ENCODE measurements around the gene COL3A1. TPM values are rescaled to one million over a fixed set of nuclear protein-coding genes. Genes with fewer than 3 reads are reported as not detected.
A peak's percentile ranks its signal among the peaks of the same experiment; 100 is the strongest.

Gene COL3A1
- total RNA-seq, 4 donors from 2014 or later = 113 to 22,387 (median 426) TPM

GRCh38 chr2:188944442-188944841 is 29.7 kb upstream of the COL3A1 start:
- Histone ChIP-seq H3K4me3 (no peak overlapping the region), H3K27ac (no peak overlapping the region), H3K4me1 (peaks cover 0 to 6% of the 10 kb centered on the region in 2 donors), H3K9me3 (no peaks in the 10 kb centered on the region), H3K27me3 (no peaks in the 10 kb centered on the region), H3K36me3 (no peaks in the 10 kb centered on the region)
- intact Hi-C loops (cut with DNase I; ENCODE audit: low total_unique reads) = no loop called here
- no peak for DNase-seq
- TF ChIP-seq POLR2A (IDR thresholded peaks at IDR 0.05) = no peak
- no peak for TF ChIP-seq CTCF (IDR thresholded peaks at IDR 0.05)

- Histone ChIP-seq H3K27me3 (no peaks in the 10 kb centered on the region), H3K4me1 (no peaks in the 10 kb centered on the region), H3K27ac (no peak overlapping the region), H3K4me3 (no peak overlapping the region), H3K36me3 (no peaks in the 10 kb centered on the region), H3K9me3 (no peaks in the 10 kb centered on the region)
- DNase-seq = no peak
- no peak for TF ChIP-seq POLR2A (IDR thresholded peaks at IDR 0.05)
- intact Hi-C loops (cut with DNase I; ENCODE audit: low total_unique reads) = no loop called here
Measured at GRCh38 chr2:188949046-188949818, 24.9 kb upstream of the COL3A1 start.

GRCh38 chr2:188952901-188953300 is 21.3 kb upstream of the COL3A1 start:
- DNase-seq = no peak
- Histone ChIP-seq H3K36me3 (no peaks in the 10 kb centered on the region), H3K27ac (no peak overlapping the region), H3K4me1 (no peaks in the 10 kb centered on the region), H3K9me3 (no peaks in the 10 kb centered on the region), H3K27me3 (no peaks in the 10 kb centered on the region), H3K4me3 (no peak overlapping the region)
- TF ChIP-seq POLR2A (IDR thresholded peaks at IDR 0.05) = no peak
- intact Hi-C loops (cut with DNase I; ENCODE audit: low total_unique reads) = no loop called here

- Histone ChIP-seq H3K4me3 (no peak overlapping the region), H3K27me3 (no peaks in the 10 kb centered on the region), H3K4me1 (no peaks in the 10 kb centered on the region), H3K9me3 (no peaks in the 10 kb centered on the region), H3K36me3 (no peaks in the 10 kb centered on the region), H3K27ac (no peak overlapping the region)
- TF ChIP-seq CTCF (IDR thresholded peaks at IDR 0.05) (no peak), POLR2A (IDR thresholded peaks at IDR 0.05) (no peak)
- no peak for DNase-seq
- intact Hi-C loops (cut with DNase I; ENCODE audit: low total_unique reads) = no loop called here
Measured at GRCh38 chr2:188956290-188956689, 17.9 kb upstream of the COL3A1 start.

GRCh38 chr2:188956961-188957360 is 17.2 kb upstream of the COL3A1 start:
- intact Hi-C loops (cut with DNase I; ENCODE audit: low total_unique reads) = no loop called here
- H3K4me1 ChIP-seq = no peaks in the 10 kb centered on the region
- H3K27ac ChIP-seq = peak overlapping the region in 1 of 2 donors; percentile 29
- H3K9me3 ChIP-seq = no peaks in the 10 kb centered on the region
- no peak for TF ChIP-seq POLR2A (IDR thresholded peaks at IDR 0.05)
- no peak for TF ChIP-seq CTCF (IDR thresholded peaks at IDR 0.05)
- H3K27me3 ChIP-seq = no peaks in the 10 kb centered on the region
- DNase-seq = no peak
- no peak overlapping the region for H3K4me3 ChIP-seq
- H3K36me3 ChIP-seq = no peaks in the 10 kb centered on the region

GRCh38 chr2:188957646-188958045 is 16.5 kb upstream of the COL3A1 start:
- DNase-seq = no peak
- TF ChIP-seq POLR2A (IDR thresholded peaks at IDR 0.05) = no peak
- no peak for TF ChIP-seq CTCF (IDR thresholded peaks at IDR 0.05)
- intact Hi-C loops (cut with DNase I; ENCODE audit: low total_unique reads) = no loop called here

More at GRCh38 chr2:188957646-188958045, 16.5 kb upstream of the COL3A1 start:
- Histone ChIP-seq H3K27me3 (no peaks in the 10 kb centered on the region), H3K4me3 (no peak overlapping the region), H3K36me3 (no peaks in the 10 kb centered on the region), H3K9me3 (no peaks in the 10 kb centered on the region), H3K4me1 (no peaks in the 10 kb centered on the region), H3K27ac (peak overlapping the region in 1 of 2 donors; percentile 29)

Measured in uterus (tissue), 4 donors.